HepG2 (cell line): ENCODE measurements around the gene XKR7. TPM values are rescaled to one million over a fixed set of nuclear protein-coding genes. Genes with fewer than 3 reads are reported as not detected.

Experiments
- ATRX ChIP-seq: sonication (generic); formaldehyde crosslinking; IDR thresholded peaks from 2 replicates; pipeline ENCODE4 v1.4.0; 2020; ENCODE audit warnings: missing genetic modification reagents, borderline replicate concordance
- GATAD1 ChIP-seq: IDR thresholded peaks from 2 replicates; pipeline ENCODE4 v1.6.1; 2016; ENCODE audit warnings: missing genetic modification reagents, missing compliant biosample characterization
- GZF1 ChIP-seq: sonication (generic); formaldehyde crosslinking; IDR thresholded peaks from 2 replicates; pipeline ENCODE4 v1.5.1; 2020; ENCODE audit warnings: mild to moderate bottlenecking, missing genetic modification reagents
- HNRNPUL1 ChIP-seq: fragments of 200-400 bp; formaldehyde crosslinking; IDR thresholded peaks from 2 replicates; pipeline ENCODE4 v1.6.1; 2017; ENCODE audit warnings: low read depth, mild to moderate bottlenecking, low read length, moderate library complexity
- HOXA9 ChIP-seq: sonication (generic); formaldehyde crosslinking; IDR thresholded peaks from 2 replicates; pipeline ENCODE4 v1.8.1; 2022; ENCODE audit warnings: missing genetic modification reagents, mild to moderate bottlenecking, moderate library complexity, borderline replicate concordance
- ISX ChIP-seq: sonication (generic); formaldehyde crosslinking; conservative IDR thresholded peaks from 2 replicates; pipeline ENCODE4 v1.5.0; 2020; ENCODE audit warnings: missing genetic modification reagents
- JUNB ChIP-seq: sonication (generic); formaldehyde crosslinking; IDR thresholded peaks from 2 replicates; pipeline ENCODE4 v1.8.0; 2022; ENCODE audit warnings: missing genetic modification reagents, mild to moderate bottlenecking, borderline replicate concordance
- MTF2 ChIP-seq: sonication (generic); formaldehyde crosslinking; IDR thresholded peaks from 2 replicates; pipeline ENCODE4 v1.5.0; 2020; ENCODE audit warnings: missing genetic modification reagents, borderline replicate concordance
- RFX1 ChIP-seq: fragments of 450-650 bp; IDR thresholded peaks from 2 replicates; pipeline ENCODE4 v1.6.1; 2017
- RFXAP ChIP-seq: sonication (generic); formaldehyde crosslinking; IDR thresholded peaks from 2 replicates; pipeline ENCODE4 v1.4.0; 2020; ENCODE audit warnings: missing genetic modification reagents, borderline replicate concordance
- SP2 ChIP-seq: sonication (generic); formaldehyde crosslinking; IDR thresholded peaks from 2 replicates; pipeline ENCODE4 v1.5.1; 2020; ENCODE audit warnings: mild to moderate bottlenecking, missing genetic modification reagents
- TCF12 ChIP-seq, 2 experiments: fragments of 450-650 bp in 1 of 2; sonication (generic) in 1 of 2; formaldehyde crosslinking in 1 of 2; IDR thresholded peaks; 2 replicates each; pipeline versions ENCODE4 v1.6.1 to v1.8.0; 2017 to 2022; ENCODE audit warnings: antibody characterized with exemption in 1 of 2, mild to moderate bottlenecking in 1 of 2, missing genetic modification reagents in 1 of 2, moderate library complexity in 1 of 2
- ZBTB8A ChIP-seq: sonication (generic); formaldehyde crosslinking; IDR thresholded peaks from 2 replicates; pipeline ENCODE4 v1.4.0; 2020; ENCODE audit warnings: mild to moderate bottlenecking, low read depth, missing genetic modification reagents, borderline replicate concordance
- ZNF569 ChIP-seq: sonication (generic); formaldehyde crosslinking; IDR thresholded peaks from 2 replicates; pipeline ENCODE4 v1.5.0; 2020; ENCODE audit warnings: mild to moderate bottlenecking, missing genetic modification reagents, moderate library complexity, borderline replicate concordance
- ZNF619 ChIP-seq: sonication (generic); formaldehyde crosslinking; IDR thresholded peaks from 2 replicates; pipeline ENCODE4 v1.4.0; 2020; ENCODE audit warnings: mild to moderate bottlenecking, missing genetic modification reagents
- polyA plus RNA-seq, 8 experiments: library from polyadenylated mRNA; depleted of rRNA in 3 of 8; stranded (reverse) in 7 of 8; unstranded in 1 of 8; fragments of >200 nt; fragmentation: Illumina TruSeq in 4 of 8; extraction: Trizol in 4 of 8; gene quantifications; 2 replicates each; pipeline versions ENCODE4 v1.2.1 to v1.2.3, GENCODE V29; 2011 to 2016; ENCODE audit warnings: low read depth in 4 of 8, missing spikeins in 1 of 8, mixed read lengths in 1 of 8; ENCODE audit not compliant: insufficient read depth in 1 of 8
- total RNA-seq, 5 experiments: library from RNA; depleted of rRNA; stranded (reverse); fragments of >200 nt; fragmentation: Illumina TruSeq; extraction: Trizol; gene quantifications; 2 replicates each; pipeline ENCODE4 v1.2.3, GENCODE V29; 2016; ENCODE audit warnings: low read depth in 1 of 5
- TF ChIP-seq, protein P1 (sequence below): sonication (generic); formaldehyde crosslinking; conservative IDR thresholded peaks from 2 replicates; pipeline ENCODE4 v1.8.0; 2022; ENCODE audit warnings: missing genetic modification reagents
- TF ChIP-seq, protein P2 (sequence below): sonication (generic); formaldehyde crosslinking; IDR thresholded peaks from 2 replicates; pipeline ENCODE4 v1.9.0; 2021; ENCODE audit warnings: mild to moderate bottlenecking, missing genetic modification reagents
- TF ChIP-seq, protein P3 (sequence below): sonication (generic); formaldehyde crosslinking; conservative IDR thresholded peaks from 2 replicates; pipeline ENCODE4 v1.4.0; 2020; ENCODE audit warnings: missing genetic modification reagents
- TF ChIP-seq, protein P4 (sequence below): IDR thresholded peaks from 2 replicates; pipeline ENCODE4 v1.6.1; 2018; ENCODE audit warnings: missing genetic modification reagents, mild to moderate bottlenecking, missing compliant biosample characterization

The XKR7 gene
- total and polyA plus RNA-seq, 2 of the 13 experiments (the other 11 are each of a cell fraction or from before 2014, with no cell fraction given): not detected

DNA sequence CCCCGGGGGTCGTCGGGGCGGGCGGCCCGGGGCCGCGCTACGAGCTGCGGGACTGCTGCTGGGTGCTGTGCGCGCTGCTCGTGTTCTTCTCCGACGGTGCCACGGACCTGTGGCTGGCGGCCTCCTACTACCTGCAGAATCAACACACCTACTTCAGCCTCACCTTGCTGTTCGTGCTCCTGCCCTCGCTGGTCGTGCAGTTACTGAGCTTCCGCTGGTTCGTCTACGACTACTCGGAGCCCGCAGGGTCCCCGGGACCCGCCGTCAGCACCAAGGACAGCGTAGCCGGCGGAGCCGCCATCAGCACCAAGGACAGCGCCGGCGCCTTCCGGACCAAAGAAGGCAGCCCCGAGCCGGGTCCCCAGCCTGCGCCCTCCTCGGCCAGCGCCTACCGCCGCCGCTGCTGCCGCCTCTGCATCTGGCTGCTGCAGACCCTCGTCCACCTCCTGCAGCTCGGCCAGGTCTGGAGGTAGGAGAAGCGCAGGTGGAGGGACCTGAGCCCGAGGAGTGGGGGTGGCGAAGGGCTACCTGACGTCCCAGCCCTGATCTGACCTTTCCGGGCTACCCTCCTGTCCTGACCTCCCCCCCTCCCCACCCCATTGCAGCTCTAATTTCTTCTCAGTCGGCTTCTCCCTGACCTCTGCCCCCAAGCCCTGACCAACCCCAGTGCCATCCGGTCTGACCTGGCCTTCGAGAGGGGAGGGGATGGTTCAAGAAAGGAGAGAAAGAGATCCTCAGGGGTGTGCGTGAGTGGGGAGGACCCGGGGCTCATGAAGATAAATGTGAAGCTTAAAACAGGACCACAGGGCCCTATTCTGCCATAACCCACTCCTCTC lies 558 bp downstream of the XKR7 start (continued):
- TF ChIP-seq, protein P1, sequence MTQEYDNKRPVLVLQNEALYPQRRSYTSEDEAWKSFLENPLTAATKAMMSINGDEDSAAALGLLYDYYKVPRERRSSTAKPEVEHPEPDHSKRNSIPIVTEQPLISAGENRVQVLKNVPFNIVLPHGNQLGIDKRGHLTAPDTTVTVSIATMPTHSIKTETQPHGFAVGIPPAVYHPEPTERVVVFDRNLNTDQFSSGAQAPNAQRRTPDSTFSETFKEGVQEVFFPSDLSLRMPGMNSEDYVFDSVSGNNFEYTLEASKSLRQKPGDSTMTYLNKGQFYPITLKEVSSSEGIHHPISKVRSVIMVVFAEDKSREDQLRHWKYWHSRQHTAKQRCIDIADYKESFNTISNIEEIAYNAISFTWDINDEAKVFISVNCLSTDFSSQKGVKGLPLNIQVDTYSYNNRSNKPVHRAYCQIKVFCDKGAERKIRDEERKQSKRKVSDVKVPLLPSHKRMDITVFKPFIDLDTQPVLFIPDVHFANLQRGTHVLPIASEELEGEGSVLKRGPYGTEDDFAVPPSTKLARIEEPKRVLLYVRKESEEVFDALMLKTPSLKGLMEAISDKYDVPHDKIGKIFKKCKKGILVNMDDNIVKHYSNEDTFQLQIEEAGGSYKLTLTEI (CRISPR knock-in tag): peak; percentile 99
- TF ChIP-seq HNRNPUL1: no peak
- TF ChIP-seq JUNB: peak; percentile 100
- TF ChIP-seq GATAD1 (CRISPR knock-in tag): peak; percentile 96
- TF ChIP-seq ZNF569 (CRISPR knock-in tag): peak; percentile 100
- peak; percentile 100 for TF ChIP-seq ZNF619 (CRISPR knock-in tag)
- no peak for TF ChIP-seq RFX1
- peak; percentile 100 for TF ChIP-seq HOXA9 (CRISPR knock-in tag)
- TF ChIP-seq ISX (CRISPR knock-in tag): peak; percentile 100
- TF ChIP-seq GZF1 (CRISPR knock-in tag): peak; percentile 99
- no peak for TF ChIP-seq TCF12 (IDR thresholded peaks at IDR 0.05)
- peak; percentile 100 for TF ChIP-seq TCF12 (CRISPR knock-in tag; IDR thresholded peaks at IDR 0.05)
- TF ChIP-seq, protein P2, sequence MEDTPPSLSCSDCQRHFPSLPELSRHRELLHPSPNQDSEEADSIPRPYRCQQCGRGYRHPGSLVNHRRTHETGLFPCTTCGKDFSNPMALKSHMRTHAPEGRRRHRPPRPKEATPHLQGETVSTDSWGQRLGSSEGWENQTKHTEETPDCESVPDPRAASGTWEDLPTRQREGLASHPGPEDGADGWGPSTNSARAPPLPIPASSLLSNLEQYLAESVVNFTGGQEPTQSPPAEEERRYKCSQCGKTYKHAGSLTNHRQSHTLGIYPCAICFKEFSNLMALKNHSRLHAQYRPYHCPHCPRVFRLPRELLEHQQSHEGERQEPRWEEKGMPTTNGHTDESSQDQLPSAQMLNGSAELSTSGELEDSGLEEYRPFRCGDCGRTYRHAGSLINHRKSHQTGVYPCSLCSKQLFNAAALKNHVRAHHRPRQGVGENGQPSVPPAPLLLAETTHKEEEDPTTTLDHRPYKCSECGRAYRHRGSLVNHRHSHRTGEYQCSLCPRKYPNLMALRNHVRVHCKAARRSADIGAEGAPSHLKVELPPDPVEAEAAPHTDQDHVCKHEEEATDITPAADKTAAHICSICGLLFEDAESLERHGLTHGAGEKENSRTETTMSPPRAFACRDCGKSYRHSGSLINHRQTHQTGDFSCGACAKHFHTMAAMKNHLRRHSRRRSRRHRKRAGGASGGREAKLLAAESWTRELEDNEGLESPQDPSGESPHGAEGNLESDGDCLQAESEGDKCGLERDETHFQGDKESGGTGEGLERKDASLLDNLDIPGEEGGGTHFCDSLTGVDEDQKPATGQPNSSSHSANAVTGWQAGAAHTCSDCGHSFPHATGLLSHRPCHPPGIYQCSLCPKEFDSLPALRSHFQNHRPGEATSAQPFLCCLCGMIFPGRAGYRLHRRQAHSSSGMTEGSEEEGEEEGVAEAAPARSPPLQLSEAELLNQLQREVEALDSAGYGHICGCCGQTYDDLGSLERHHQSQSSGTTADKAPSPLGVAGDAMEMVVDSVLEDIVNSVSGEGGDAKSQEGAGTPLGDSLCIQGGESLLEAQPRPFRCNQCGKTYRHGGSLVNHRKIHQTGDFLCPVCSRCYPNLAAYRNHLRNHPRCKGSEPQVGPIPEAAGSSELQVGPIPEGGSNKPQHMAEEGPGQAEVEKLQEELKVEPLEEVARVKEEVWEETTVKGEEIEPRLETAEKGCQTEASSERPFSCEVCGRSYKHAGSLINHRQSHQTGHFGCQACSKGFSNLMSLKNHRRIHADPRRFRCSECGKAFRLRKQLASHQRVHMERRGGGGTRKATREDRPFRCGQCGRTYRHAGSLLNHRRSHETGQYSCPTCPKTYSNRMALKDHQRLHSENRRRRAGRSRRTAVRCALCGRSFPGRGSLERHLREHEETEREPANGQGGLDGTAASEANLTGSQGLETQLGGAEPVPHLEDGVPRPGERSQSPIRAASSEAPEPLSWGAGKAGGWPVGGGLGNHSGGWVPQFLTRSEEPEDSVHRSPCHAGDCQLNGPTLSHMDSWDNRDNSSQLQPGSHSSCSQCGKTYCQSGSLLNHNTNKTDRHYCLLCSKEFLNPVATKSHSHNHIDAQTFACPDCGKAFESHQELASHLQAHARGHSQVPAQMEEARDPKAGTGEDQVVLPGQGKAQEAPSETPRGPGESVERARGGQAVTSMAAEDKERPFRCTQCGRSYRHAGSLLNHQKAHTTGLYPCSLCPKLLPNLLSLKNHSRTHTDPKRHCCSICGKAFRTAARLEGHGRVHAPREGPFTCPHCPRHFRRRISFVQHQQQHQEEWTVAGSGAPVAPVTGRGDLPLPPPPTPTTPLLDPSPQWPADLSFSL: peak; percentile 98
- peak; percentile 100 for TF ChIP-seq MTF2 (CRISPR knock-in tag)
- TF ChIP-seq, protein P3, sequence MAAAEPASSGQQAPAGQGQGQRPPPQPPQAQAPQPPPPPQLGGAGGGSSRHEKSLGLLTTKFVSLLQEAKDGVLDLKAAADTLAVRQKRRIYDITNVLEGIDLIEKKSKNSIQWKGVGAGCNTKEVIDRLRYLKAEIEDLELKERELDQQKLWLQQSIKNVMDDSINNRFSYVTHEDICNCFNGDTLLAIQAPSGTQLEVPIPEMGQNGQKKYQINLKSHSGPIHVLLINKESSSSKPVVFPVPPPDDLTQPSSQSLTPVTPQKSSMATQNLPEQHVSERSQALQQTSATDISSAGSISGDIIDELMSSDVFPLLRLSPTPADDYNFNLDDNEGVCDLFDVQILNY (CRISPR knock-in tag): peak; percentile 100
- TF ChIP-seq SP2 (CRISPR knock-in tag): peak; percentile 86
- TF ChIP-seq ATRX: peak; percentile 100
- TF ChIP-seq, protein P4, sequence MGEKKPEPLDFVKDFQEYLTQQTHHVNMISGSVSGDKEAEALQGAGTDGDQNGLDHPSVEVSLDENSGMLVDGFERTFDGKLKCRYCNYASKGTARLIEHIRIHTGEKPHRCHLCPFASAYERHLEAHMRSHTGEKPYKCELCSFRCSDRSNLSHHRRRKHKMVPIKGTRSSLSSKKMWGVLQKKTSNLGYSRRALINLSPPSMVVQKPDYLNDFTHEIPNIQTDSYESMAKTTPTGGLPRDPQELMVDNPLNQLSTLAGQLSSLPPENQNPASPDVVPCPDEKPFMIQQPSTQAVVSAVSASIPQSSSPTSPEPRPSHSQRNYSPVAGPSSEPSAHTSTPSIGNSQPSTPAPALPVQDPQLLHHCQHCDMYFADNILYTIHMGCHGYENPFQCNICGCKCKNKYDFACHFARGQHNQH: peak; percentile 100
- TF ChIP-seq RFXAP (CRISPR knock-in tag): peak; percentile 99
- peak; percentile 100 for TF ChIP-seq ZBTB8A (CRISPR knock-in tag)
